Calu3 (cell line): ENCODE results near the gene TNFRSF11A. TPM values are rescaled to one million over a fixed set of nuclear protein-coding genes. Genes with fewer than 3 reads are reported as not detected.

Experiments
- BruUV-seq: library from RNA; stranded (reverse); fragments of 400-500 nt; replicated peaks from 2 replicates; lab custom pipeline; 2021; lab: Mats Ljungman, UMichigan
- CTCF ChIA-PET: fragments of 300-600 bp; sonication (Branson Sonifier 250); formaldehyde crosslinking; loops from one replicate; lab custom pipeline; 2022; ENCODE audit warnings: antibody characterized with exemption; lab: Charles Lee
- DNase-seq: peaks from one replicate; pipeline ENCODE4 v3.0.0; 2022
- H3K27ac Mint-ChIP-seq: one replicate; pipeline ENCODE4 v1.8.0; 2022; ENCODE audit warnings: mixed read lengths; ENCODE audit not compliant: unreplicated experiment
- H3K27me3 Mint-ChIP-seq: one replicate; pipeline ENCODE4 v1.8.0; 2022; ENCODE audit warnings: mixed read lengths; ENCODE audit not compliant: unreplicated experiment
- H3K36me3 Mint-ChIP-seq: one replicate; pipeline ENCODE4 v1.8.0; 2022; ENCODE audit warnings: mild to moderate bottlenecking, moderate library complexity, mixed read lengths; ENCODE audit not compliant: insufficient read depth, unreplicated experiment
- H3K4me1 Mint-ChIP-seq: one replicate; pipeline ENCODE4 v1.8.0; 2022; ENCODE audit warnings: mild to moderate bottlenecking, low read depth, mixed read lengths; ENCODE audit not compliant: unreplicated experiment
- H3K4me3 Mint-ChIP-seq: one replicate; pipeline ENCODE4 v1.8.0; 2022; ENCODE audit warnings: mild to moderate bottlenecking, low read depth, moderate library complexity, mixed read lengths; ENCODE audit not compliant: unreplicated experiment
- H3K9me3 Mint-ChIP-seq: one replicate; pipeline ENCODE4 v1.8.0; 2022; ENCODE audit warnings: low read depth, mixed read lengths; ENCODE audit not compliant: unreplicated experiment
- intact Hi-C: fragments of 100-400 bp; cut with micrococcal nuclease; formaldehyde crosslinking; loops from one replicate; pipeline ENCODE4 v1.10.0; 2022; ENCODE audit not compliant: unreplicated experiment
- total RNA-seq: library from RNA; stranded (reverse); gene quantifications from 2 replicates; pipeline ENCODE4 v1.2.3, GENCODE V29; 2022
- TF ChIP-seq, protein P1 (sequence below): fragments of 200-600 bp; IDR thresholded peaks from one replicate; pipeline ENCODE4 v1.8.0; 2022; ENCODE audit warnings: antibody characterized with exemption; ENCODE audit not compliant: unreplicated experiment

Gene TNFRSF11A
- total RNA-seq, 1 experiment from 2014 or later, result 94.6 TPM

DNA sequence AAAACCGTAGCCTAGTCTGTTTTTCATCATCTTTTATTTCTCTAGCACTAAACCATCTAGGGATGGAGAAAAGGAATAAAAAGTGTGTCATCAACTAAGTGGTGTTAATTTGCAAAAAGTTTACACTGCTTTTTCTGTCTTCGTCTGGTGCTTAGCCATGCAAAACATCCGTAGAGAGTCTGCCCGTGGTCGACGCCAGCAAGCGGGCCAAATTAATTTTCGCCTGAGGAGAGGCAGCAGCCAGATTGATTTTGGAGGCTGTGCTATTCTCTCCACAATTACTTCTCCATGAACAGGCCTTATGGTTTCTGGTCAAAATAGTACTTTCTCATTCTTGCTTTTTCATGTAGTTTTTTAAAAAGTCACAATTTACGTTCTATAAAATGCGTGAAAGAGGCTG, 46.3 kb downstream of the TNFRSF11A start:
- TF ChIP-seq, protein P1, sequence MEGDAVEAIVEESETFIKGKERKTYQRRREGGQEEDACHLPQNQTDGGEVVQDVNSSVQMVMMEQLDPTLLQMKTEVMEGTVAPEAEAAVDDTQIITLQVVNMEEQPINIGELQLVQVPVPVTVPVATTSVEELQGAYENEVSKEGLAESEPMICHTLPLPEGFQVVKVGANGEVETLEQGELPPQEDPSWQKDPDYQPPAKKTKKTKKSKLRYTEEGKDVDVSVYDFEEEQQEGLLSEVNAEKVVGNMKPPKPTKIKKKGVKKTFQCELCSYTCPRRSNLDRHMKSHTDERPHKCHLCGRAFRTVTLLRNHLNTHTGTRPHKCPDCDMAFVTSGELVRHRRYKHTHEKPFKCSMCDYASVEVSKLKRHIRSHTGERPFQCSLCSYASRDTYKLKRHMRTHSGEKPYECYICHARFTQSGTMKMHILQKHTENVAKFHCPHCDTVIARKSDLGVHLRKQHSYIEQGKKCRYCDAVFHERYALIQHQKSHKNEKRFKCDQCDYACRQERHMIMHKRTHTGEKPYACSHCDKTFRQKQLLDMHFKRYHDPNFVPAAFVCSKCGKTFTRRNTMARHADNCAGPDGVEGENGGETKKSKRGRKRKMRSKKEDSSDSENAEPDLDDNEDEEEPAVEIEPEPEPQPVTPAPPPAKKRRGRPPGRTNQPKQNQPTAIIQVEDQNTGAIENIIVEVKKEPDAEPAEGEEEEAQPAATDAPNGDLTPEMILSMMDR, result no peak
- Mint-ChIP-seq H3K27me3 (no peaks in the 10 kb centered on the region), H3K36me3 (peaks cover 62% of the 10 kb centered on the region), H3K9me3 (no peaks in the 10 kb centered on the region), H3K27ac (no peak overlapping the region), H3K4me3 (no peak overlapping the region), H3K4me1 (peaks cover 24% of the 10 kb centered on the region)
- BruUV-seq, result no TSS peak
- intact Hi-C loops, result no loop called here
- DNase-seq, result no peak
- CTCF ChIA-PET, result no interaction called here

DNA sequence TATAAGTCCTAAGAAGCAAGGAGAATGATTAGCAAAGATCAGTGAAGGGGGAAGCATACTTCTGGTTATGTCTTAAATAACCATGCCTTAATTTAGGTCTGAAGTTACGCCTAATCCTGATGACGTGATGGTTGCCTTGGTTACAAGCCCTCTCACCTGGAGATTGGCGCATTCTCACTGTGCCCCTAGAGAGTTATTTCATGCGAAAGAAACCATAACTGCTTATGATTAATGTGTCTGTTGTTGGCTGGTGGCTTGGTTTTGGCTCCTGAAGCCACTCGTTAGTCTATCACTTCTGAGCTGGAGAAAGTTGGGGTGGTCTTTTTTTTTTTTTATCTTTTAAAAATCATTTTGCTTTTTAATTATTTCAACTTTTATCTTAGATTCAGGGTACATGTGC, 47.0 kb downstream of the TNFRSF11A start:
- no peak for DNase-seq
- no peak overlapping the region for H3K27ac Mint-ChIP-seq
- no peak overlapping the region for H3K4me3 Mint-ChIP-seq
- intact Hi-C loops, result no loop called here
- peaks cover 24% of the 10 kb centered on the region for H3K4me1 Mint-ChIP-seq
- TF ChIP-seq, protein P1, result no peak
- H3K36me3 Mint-ChIP-seq, result peaks cover 64% of the 10 kb centered on the region
- BruUV-seq, result no TSS peak
- CTCF ChIA-PET, result no interaction called here
- H3K27me3 Mint-ChIP-seq, result no peaks in the 10 kb centered on the region
- no peaks in the 10 kb centered on the region for H3K9me3 Mint-ChIP-seq

DNA sequence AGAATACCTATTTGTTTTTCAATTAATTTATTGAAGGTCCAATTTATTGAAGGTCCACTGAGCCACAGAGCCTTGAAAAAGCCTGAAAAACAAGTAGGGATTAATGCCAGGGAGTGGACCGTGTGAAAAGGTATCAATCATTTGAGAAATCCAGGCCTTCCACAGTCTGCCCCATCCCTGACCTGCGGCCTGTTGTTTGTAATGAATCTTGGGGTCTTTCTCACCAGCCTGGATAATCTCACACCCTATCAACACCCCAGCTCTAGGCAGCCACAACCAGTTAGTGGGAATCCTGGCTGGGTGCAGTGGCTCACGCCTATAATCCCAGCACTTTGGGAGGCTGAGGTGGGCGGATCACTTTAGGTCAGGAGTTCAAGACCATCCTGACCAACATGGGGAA, 47.8 kb downstream of the TNFRSF11A start:
- no peaks in the 10 kb centered on the region for H3K9me3 Mint-ChIP-seq
- CTCF ChIA-PET, result no interaction called here
- TF ChIP-seq, protein P1, result no peak
- BruUV-seq, result no TSS peak
- no peak overlapping the region for H3K27ac Mint-ChIP-seq
- intact Hi-C loops, result no loop called here
- no peak overlapping the region for H3K4me3 Mint-ChIP-seq
- no peaks in the 10 kb centered on the region for H3K27me3 Mint-ChIP-seq
- peaks cover 24% of the 10 kb centered on the region for H3K4me1 Mint-ChIP-seq
- DNase-seq, result no peak
- H3K36me3 Mint-ChIP-seq, result peaks cover 57% of the 10 kb centered on the region

DNA sequence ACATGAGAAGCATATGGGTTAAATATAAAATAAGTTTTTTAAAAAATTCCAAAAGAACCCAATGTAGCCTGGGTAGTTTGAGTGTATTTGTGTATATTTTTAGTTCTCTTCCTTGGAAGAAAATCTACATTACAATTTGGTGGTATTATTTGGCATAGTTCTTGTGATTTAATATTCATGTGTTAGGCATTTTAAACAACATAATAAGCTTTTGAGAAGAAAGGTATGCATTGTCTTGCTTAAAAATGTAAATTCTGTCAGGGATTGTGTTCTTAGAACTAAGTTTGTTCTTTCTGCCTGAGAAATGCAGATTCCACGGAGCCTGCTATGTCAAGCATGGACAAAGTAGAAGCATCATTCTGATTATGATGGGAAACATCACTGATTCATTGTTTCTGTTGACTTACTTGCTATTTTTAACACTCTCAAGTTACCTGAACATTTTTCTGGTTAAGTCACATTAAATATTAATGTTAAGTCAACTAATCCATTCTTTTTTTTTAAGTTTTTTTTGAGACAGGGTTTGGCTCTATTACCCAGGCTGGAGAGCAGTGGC, 49.4 kb downstream of the TNFRSF11A start:
- H3K27ac Mint-ChIP-seq, result peak overlapping the region; percentile 28

More for the DNA sequence above, 49.4 kb downstream of the TNFRSF11A start:
- Mint-ChIP-seq H3K4me3 (no peak overlapping the region), H3K9me3 (no peaks in the 10 kb centered on the region), H3K36me3 (peaks cover 49% of the 10 kb centered on the region), H3K27me3 (no peaks in the 10 kb centered on the region), H3K4me1 (peaks cover 33% of the 10 kb centered on the region)
- no peak for DNase-seq
- no TSS peak for BruUV-seq
- intact Hi-C loops, result no loop called here
- CTCF ChIA-PET, result interaction anchor here (0.6 to 0.8 kb wide), 2 partner anchors 39 to 46 kb away, joined by 3 to 7 read pairs; no protein-coding TSS in a partner anchor
- TF ChIP-seq, protein P1, result no peak
